H1 (cell line): ENCODE data around the gene APBA2. TPM values are rescaled to one million over a fixed set of nuclear protein-coding genes. Genes with fewer than 3 reads are reported as not detected.
A peak's percentile ranks its signal among the peaks of the same experiment; 100 is the strongest.

Source experiments
- CTCF ChIA-PET: fragments of 300-600 bp; sonication (Branson Sonifier 250); formaldehyde crosslinking; loops from one replicate; lab custom pipeline; 2021; ENCODE audit not compliant: partially characterized antibody; lab: Charles Lee
- POLR2A ChIA-PET: fragments of 300-600 bp; sonication (Branson Sonifier 250); formaldehyde crosslinking; loops from one replicate; lab custom pipeline; 2021; ENCODE audit warnings: inconsistent platforms; ENCODE audit not compliant: partially characterized antibody; lab: Charles Lee
- DNase-seq, 2 experiments: peaks; one replicate each; pipeline versions ENCODE4 v3.0.0 to v3.0.0-alpha.2; 2010 to 2022; ENCODE audit warnings: low spot score in 2 of 2, low read depth in 1 of 2, mixed read lengths in 1 of 2
- FAIRE-seq: peaks from 2 replicates; lab custom pipeline; 2011; peaks lifted over from hg19 to GRCh38; lab: Jason Lieb, UNC
- H2AFZ ChIP-seq: 2 replicates; pipeline ENCODE4 v1.8.1; 2012; ENCODE audit warnings: low read length, inconsistent platforms
- H2AK5ac ChIP-seq: 2 replicates; pipeline ENCODE4 v1.6.1; 2013; ENCODE audit warnings: low read depth, low read length
- H2BK120ac ChIP-seq: replicated peaks from 2 replicates; pipeline ENCODE3; 2013; ENCODE audit warnings: low read depth, low read length, inconsistent platforms
- H2BK12ac ChIP-seq: 2 replicates; pipeline ENCODE4 v1.6.1; 2013; ENCODE audit warnings: low read depth, low read length
- H2BK15ac ChIP-seq: 2 replicates; pipeline ENCODE4 v1.6.1; 2013; ENCODE audit warnings: low read length
- H2BK20ac ChIP-seq: 2 replicates; pipeline ENCODE4 v1.6.1; 2013; ENCODE audit warnings: low read length
- H2BK5ac ChIP-seq: 2 replicates; pipeline ENCODE4 v1.6.1; 2013; ENCODE audit warnings: low read depth, low read length
- H3K14ac ChIP-seq: 2 replicates; pipeline ENCODE4 v1.6.1; 2013; ENCODE audit warnings: inconsistent platforms; ENCODE audit not compliant: insufficient read length
- H3K18ac ChIP-seq: 2 replicates; pipeline ENCODE4 v1.6.1; 2013; ENCODE audit warnings: low read length; ENCODE audit errors: extremely low read depth
- H3K23ac ChIP-seq: 2 replicates; pipeline ENCODE4 v1.6.1; 2013; ENCODE audit warnings: inconsistent platforms; ENCODE audit not compliant: insufficient read length
- H3K23me2 ChIP-seq: 2 replicates; pipeline ENCODE4 v1.6.1; 2013; ENCODE audit warnings: low read depth, low read length
- H3K27ac ChIP-seq: 2 replicates; pipeline ENCODE4 v1.6.1; 2011; ENCODE audit warnings: low read depth, low read length, inconsistent platforms
- H3K27me3 ChIP-seq, 4 experiments: replicated peaks in 1 of 4; 1 replicate in 1 of 4; 2 replicates in 3 of 4; pipeline versions ENCODE4 v1.6.1 to v1.8.1; 2011 to 2013; ENCODE audit warnings: low read length in 3 of 4, mild to moderate bottlenecking in 3 of 4, inconsistent platforms in 2 of 4, mixed read lengths in 2 of 4, moderate library complexity in 1 of 4; ENCODE audit not compliant: control insufficient read depth in 3 of 4, insufficient read depth in 3 of 4; ENCODE audit errors: extremely low read depth in 1 of 4
- H3K36me3 ChIP-seq, 4 experiments: 2 replicates each; pipeline versions ENCODE4 v1.6.1 to v1.8.1; 2011 to 2013; ENCODE audit warnings: mild to moderate bottlenecking in 4 of 4, low read length in 3 of 4, moderate library complexity in 2 of 4, control low read depth in 1 of 4, inconsistent platforms in 1 of 4; ENCODE audit not compliant: insufficient read depth in 4 of 4, control insufficient read depth in 2 of 4
- H3K4ac ChIP-seq: replicated peaks from 2 replicates; pipeline ENCODE3; 2013; ENCODE audit warnings: low read length, low read depth, mixed read lengths, inconsistent platforms; ENCODE audit not compliant: insufficient read length
- H3K4me1 ChIP-seq, 4 experiments: replicated peaks in 1 of 4; 1 replicate in 1 of 4; 2 replicates in 3 of 4; pipeline versions ENCODE4 v1.6.1 to v1.8.1; 2011 to 2013; ENCODE audit warnings: low read length in 3 of 4, inconsistent platforms in 2 of 4, mixed read lengths in 1 of 4; ENCODE audit not compliant: insufficient read depth in 4 of 4, control insufficient read depth in 3 of 4
- H3K4me2 ChIP-seq, 2 experiments: 2 replicates each; pipeline versions ENCODE4 v1.6.1 to v1.8.1; 2011 to 2013; ENCODE audit warnings: low read depth in 2 of 2, low read length in 2 of 2, control low read depth in 1 of 2, inconsistent platforms in 1 of 2, mild to moderate bottlenecking in 1 of 2; ENCODE audit not compliant: insufficient read depth in 1 of 2
- H3K4me3 ChIP-seq, 4 experiments: fragments of 200-600, 300-600 bp in 1 of 4; sonication (generic), shearing (Covaris generic), sonication (Bioruptor Twin) in 1 of 4; 2 replicates each; pipeline versions ENCODE4 v1.5.1 to v1.8.1; 2011 to 2016; ENCODE audit warnings: low read length in 4 of 4, low read depth in 3 of 4, control low read depth in 2 of 4, inconsistent platforms in 2 of 4, mild to moderate bottlenecking in 2 of 4, mixed read lengths in 1 of 4, moderate library complexity in 1 of 4; ENCODE audit not compliant: insufficient read depth in 2 of 4; ENCODE audit errors: extremely low read depth in 1 of 4
- H3K56ac ChIP-seq: replicated peaks from 2 replicates; pipeline ENCODE3; 2013; ENCODE audit warnings: low read depth, mild to moderate bottlenecking, mixed read lengths, low read length, inconsistent platforms; ENCODE audit not compliant: insufficient read length
- H3K79me1 ChIP-seq: 2 replicates; pipeline ENCODE4 v1.6.1; 2013; ENCODE audit warnings: low read depth, low read length, control low read depth
- H3K79me2 ChIP-seq, 2 experiments: 2 replicates each; pipeline versions ENCODE4 v1.6.1 to v1.8.1; 2012 to 2013; ENCODE audit warnings: low read length in 2 of 2, mild to moderate bottlenecking in 2 of 2, inconsistent platforms in 1 of 2; ENCODE audit not compliant: insufficient read depth in 2 of 2, control insufficient read depth in 1 of 2
- H3K9ac ChIP-seq, 4 experiments: replicated peaks in 1 of 4; 1 replicate in 1 of 4; 2 replicates in 3 of 4; pipeline versions ENCODE4 v1.6.1 to v1.8.1; 2011 to 2013; ENCODE audit warnings: low read depth in 3 of 4, low read length in 3 of 4, control low read depth in 2 of 4, mild to moderate bottlenecking in 2 of 4, moderate library complexity in 2 of 4, inconsistent platforms in 1 of 4; ENCODE audit errors: extremely low read depth in 1 of 4
- H3K9me3 ChIP-seq, 2 experiments: 2 replicates each; pipeline versions ENCODE4 v1.6.1 to v1.8.1; 2012 to 2013; ENCODE audit warnings: mild to moderate bottlenecking in 2 of 2, moderate library complexity in 2 of 2, control low read depth in 1 of 2, inconsistent platforms in 1 of 2, low read depth in 1 of 2, low read length in 1 of 2, mixed read lengths in 1 of 2; ENCODE audit not compliant: insufficient read depth in 2 of 2
- H4K20me1 ChIP-seq, 2 experiments: replicated peaks in 1 of 2; 2 replicates each; pipeline versions ENCODE3 to v1.8.1; 2011 to 2013; ENCODE audit warnings: inconsistent platforms in 2 of 2, low read length in 2 of 2, mild to moderate bottlenecking in 1 of 2; ENCODE audit not compliant: insufficient read depth in 2 of 2, control insufficient read depth in 1 of 2
- H4K5ac ChIP-seq: 2 replicates; pipeline ENCODE4 v1.6.1; 2013; ENCODE audit warnings: low read length, low read depth, mixed read lengths, inconsistent platforms; ENCODE audit not compliant: insufficient read length
- H4K8ac ChIP-seq: 2 replicates; pipeline ENCODE4 v1.8.0; 2013; ENCODE audit warnings: mild to moderate bottlenecking, moderate library complexity, low read length, inconsistent platforms; ENCODE audit not compliant: insufficient read depth; ENCODE audit errors: extremely low read depth
- H4K91ac ChIP-seq: replicated peaks from 2 replicates; pipeline ENCODE3; 2013; ENCODE audit warnings: low read length, mixed read lengths, inconsistent platforms; ENCODE audit not compliant: insufficient read length
- CTBP2 ChIP-seq: IDR thresholded peaks from 2 replicates; pipeline ENCODE4 v1.7.0; 2011; ENCODE audit warnings: borderline replicate concordance, mild to moderate bottlenecking, moderate library complexity, mixed read lengths, low read length; ENCODE audit not compliant: insufficient read depth, insufficient read length
- EP300 ChIP-seq, 2 experiments: IDR thresholded peaks; 1 replicate in 1 of 2; 2 replicates in 1 of 2; pipeline ENCODE4 v1.6.1; 2011 to 2012; ENCODE audit warnings: low read depth in 2 of 2, low read length in 2 of 2, mild to moderate bottlenecking in 2 of 2, borderline replicate concordance in 1 of 2, inconsistent platforms in 1 of 2, moderate library complexity in 1 of 2
- EZH2 ChIP-seq: fragments of 200-600 bp; sonication (generic); IDR thresholded peaks from 2 replicates; pipeline ENCODE4 v1.7.1; 2012; ENCODE audit warnings: low read depth, mild to moderate bottlenecking, moderate library complexity, low read length, inconsistent platforms; ENCODE audit not compliant: severe bottlenecking
- JUN ChIP-seq: IDR thresholded peaks from 2 replicates; pipeline ENCODE4 v1.6.1; 2011; ENCODE audit warnings: low read depth, mild to moderate bottlenecking, improper control_type of control experiment, low read length
- MAX ChIP-seq: IDR thresholded peaks from 2 replicates; pipeline ENCODE4 v1.6.1; 2012; ENCODE audit warnings: inconsistent platforms
- PHF8 ChIP-seq: fragments of 200-600 bp; sonication (generic); conservative IDR thresholded peaks from 2 replicates; pipeline ENCODE4 v1.7.1; 2012; ENCODE audit warnings: low read depth, mild to moderate bottlenecking, inconsistent platforms, low read length, moderate library complexity
- RFX5 ChIP-seq: IDR thresholded peaks from 2 replicates; pipeline ENCODE4 v1.6.1; 2011; ENCODE audit warnings: low read depth, low read length, improper control_type of control experiment, borderline replicate concordance
- RNF2 ChIP-seq: fragments of 200-900, 300-1000 bp; sonication (generic); IDR thresholded peaks from 2 replicates; pipeline ENCODE4 v1.7.1; 2016; ENCODE audit warnings: borderline replicate concordance, low read depth, mild to moderate bottlenecking, antibody characterized with exemption, low read length; ENCODE audit not compliant: poor library complexity, severe bottlenecking; ENCODE audit errors: missing control alignments
- TEAD4 ChIP-seq: IDR thresholded peaks from 2 replicates; pipeline ENCODE4 v1.6.1; 2012; ENCODE audit warnings: low read depth, low read length, inconsistent platforms, mixed read lengths
- YY1 ChIP-seq: IDR thresholded peaks from 2 replicates; pipeline ENCODE4 v1.6.1; 2011; ENCODE audit warnings: low read depth, mild to moderate bottlenecking, low read length
- ZNF274 ChIP-seq: IDR thresholded peaks from 2 replicates; pipeline ENCODE4 v1.7.0; 2012; ENCODE audit warnings: low read length, borderline replicate concordance; ENCODE audit errors: extremely low read depth
- WGBS, 2 experiments: shearing (Covaris generic) in 1 of 2; methylation state at CpG; one replicate each; pipeline versions ENCODE4 v1.1.6 to v1.1.7; 2013 to 2015; ENCODE audit warnings: low lambda C conversion rate in 2 of 2, mixed read lengths in 2 of 2, inconsistent platforms in 1 of 2, low coverage in 1 of 2, missing lambda C conversion rate in 1 of 2; ENCODE audit not compliant: insufficient replicate concordance in 2 of 2, insufficient coverage in 1 of 2, insufficient read length in 1 of 2; ENCODE audit errors: extremely low coverage in 1 of 2, missing lambda C conversion rate in 1 of 2; 5-methylcytosine and 5-hydroxymethylcytosine counted together
- polyA plus RNA-seq, 7 experiments: library from polyadenylated mRNA; depleted of rRNA in 3 of 7; stranded (reverse) in 5 of 7; unstranded in 2 of 7; fragments of >200 nt in 5 of 7; fragments of 200-250 nt in 2 of 7; gene quantifications; 1 replicate in 5 of 7; 2 replicates in 1 of 7; 4 replicates in 1 of 7; pipeline versions ENCODE4 v1.2.1 to v1.2.3, GENCODE V29; 2011 to 2013; ENCODE audit warnings: missing spikeins in 2 of 7, mixed read lengths in 2 of 7
- total RNA-seq: library from RNA; stranded (reverse); fragmentation: NEBNext Ultra II Directional; extraction: Animal tissue kit (Norgen Biotek cat#: 25700); gene quantifications from 2 replicates; pipeline ENCODE4 v1.2.1, GENCODE V29; 2021

APBA2 gene
- total and polyA plus RNA-seq, 2 of the 8 experiments (the other 6 are each of a cell fraction or from before 2014, with no cell fraction given), result 15.5 to 19.0 TPM

GRCh38 chr15:29056839-29057450 is 171.2 kb downstream of the APBA2 start:
- Histone ChIP-seq H4K91ac (peak overlapping the region; percentile 87), H3K36me3 (no peaks in the 10 kb centered on the region), H2AK5ac (no peak overlapping the region), H3K79me1 (no peaks in the 10 kb centered on the region), H3K23ac (no peak overlapping the region), H2AFZ (no peak overlapping the region), H2BK20ac (peak overlapping the region; percentile 19; the same call in 1 of the 2 replicates), H3K27me3 (no peaks in the 10 kb centered on the region), H3K4ac (no peak overlapping the region), H3K14ac (no peak overlapping the region), H3K9ac (no peak overlapping the region), H4K20me1 (no peaks in the 10 kb centered on the region), H2BK12ac (no peak overlapping the region), H3K9me3 (peaks cover 4 to 12% of the 10 kb centered on the region in 2 experiments; a peak in 3 of 4 replicates), H2BK15ac (no peak overlapping the region), H2BK5ac (peak overlapping the region; percentile 41; the same call in 1 of the 2 replicates), H2BK120ac (no peak overlapping the region), H4K8ac (no peak overlapping the region), H3K4me2 (peak overlapping the region; percentile 35 to 45), H4K5ac (no peak overlapping the region), H3K56ac (no peak overlapping the region), H3K79me2 (no peaks in the 10 kb centered on the region), H3K23me2 (no peaks in the 10 kb centered on the region; the same call in 1 of the 2 replicates), H3K27ac (no peak overlapping the region), H3K4me1 (peaks cover 7 to 18% (median 13%) of the 10 kb centered on the region in 4 experiments; a peak in 6 of 7 replicates), H3K4me3 (peak overlapping the region in 2 of 4 experiments; percentile 11 to 26; a peak in 2 of 8 replicates), H3K18ac (no peak overlapping the region)
- CTCF ChIA-PET, result interaction anchor here (0.6 to 1.8 kb wide), 4 partner anchors 33 to 74 kb away, joined by 3 to 6 read pairs (median 4); no protein-coding TSS in a partner anchor
- DNase-seq (peak; percentile 19 to 66), FAIRE-seq (peak; percentile 57)
- POLR2A ChIA-PET, result interaction anchor here (0.7 kb wide), 1 partner anchor 73 kb away, joined by 3 read pairs; no protein-coding TSS in a partner anchor
- 29% methylated on average over 4 of the region's 4 CpGs; no CpG with 5 or more reads in 1 of the 2 experiments for WGBS, 2 experiments
- peak; percentile 60 for TF ChIP-seq MAX
- TF ChIP-seq PHF8, result no peak
- TF ChIP-seq TEAD4, result peak; percentile 95
- TF ChIP-seq CTBP2, result no peak
- 0 out of 2 replicates have a peak, but pooled peaks have one; percentile 38 for TF ChIP-seq YY1
- TF ChIP-seq EZH2, result no peak
- no peak for TF ChIP-seq JUN
- TF ChIP-seq RFX5, result no peak
- TF ChIP-seq RNF2, result no peak
- TF ChIP-seq ZNF274, result no peak
- peak in 1 of 2 experiments; percentile 48; a peak in 1 of 3 replicates for TF ChIP-seq EP300 (IDR thresholded peaks at IDR 0.05; ENCODE audit: borderline replicate concordance in 1 of 2, low read depth in 2 of 2, low read length in 2 of 2)
